ENCODE data around the gene TMEM98.

Gene TMEM98

GRCh38 chr17:32894245-32894644 is 33.7 kb upstream of the TMEM98 start:
- Histone ChIP-seq H3K4me3 (ENCODE audit: low read depth in 1 of 2, low read length in 2 of 2) (no peak overlapping the region), H3K36me3 (ENCODE audit: insufficient read depth, low read length) (no peaks in the 10 kb centered on the region), H3K4me2 (ENCODE audit: insufficient read depth, low read length) (no peak overlapping the region), H3K27ac (ENCODE audit: low read length) (no peak overlapping the region), H3K4me1 (ENCODE audit: insufficient read depth, low read length) (no peaks in the 10 kb centered on the region), H3K27me3 (ENCODE audit: insufficient read depth, low read length, poor library complexity) (peaks cover 6% of the 10 kb centered on the region), H4K20me1 (ENCODE audit: insufficient read depth, low read length) (no peaks in the 10 kb centered on the region), H3K9ac (ENCODE audit: low read depth, low read length) (no peak overlapping the region), H3K9me3 (ENCODE audit: insufficient read depth, low read length, severe bottlenecking) (no peaks in the 10 kb centered on the region), H2AFZ (ENCODE audit: low read depth, low read length) (no peak overlapping the region), H3K79me2 (ENCODE audit: insufficient read depth, low read length) (no peaks in the 10 kb centered on the region)
- DNase-seq (no peak), ATAC-seq (ENCODE audit: insufficient read depth, low read depth) (no peak)
- TF ChIP-seq EZH2 (IDR thresholded peaks at IDR 0.05; ENCODE audit: borderline replicate concordance, low read depth, low read length, severe bottlenecking): no peak
- TF ChIP-seq CTCF (IDR thresholded peaks at IDR 0.05; ENCODE audit: borderline replicate concordance, extremely low read depth, low read length, poor library complexity, severe bottlenecking): no peak

- no peaks in the 10 kb centered on the region for H3K9me3 ChIP-seq (ENCODE audit: insufficient read depth, low read length, severe bottlenecking)
- no peaks in the 10 kb centered on the region for H3K36me3 ChIP-seq (ENCODE audit: insufficient read depth, low read length)
- H3K4me3 ChIP-seq (ENCODE audit: low read depth in 1 of 2, low read length in 2 of 2): no peak overlapping the region
- no peak overlapping the region for H3K9ac ChIP-seq (ENCODE audit: low read depth, low read length)
- H3K27me3 ChIP-seq (ENCODE audit: insufficient read depth, low read length, poor library complexity): peaks cover 6% of the 10 kb centered on the region
- DNase-seq (no peak), ATAC-seq (ENCODE audit: insufficient read depth, low read depth) (no peak)
- no peak overlapping the region for H2AFZ ChIP-seq (ENCODE audit: low read depth, low read length)
- no peaks in the 10 kb centered on the region for H3K4me1 ChIP-seq (ENCODE audit: insufficient read depth, low read length)
- no peaks in the 10 kb centered on the region for H3K79me2 ChIP-seq (ENCODE audit: insufficient read depth, low read length)
- no peak overlapping the region for H3K27ac ChIP-seq (ENCODE audit: low read length)
- H3K4me2 ChIP-seq (ENCODE audit: insufficient read depth, low read length): no peak overlapping the region
- TF ChIP-seq CTCF (IDR thresholded peaks at IDR 0.05; ENCODE audit: borderline replicate concordance, extremely low read depth, low read length, poor library complexity, severe bottlenecking): no peak
- no peaks in the 10 kb centered on the region for H4K20me1 ChIP-seq (ENCODE audit: insufficient read depth, low read length)
Observed at GRCh38 chr17:32896647-32897258, 31.2 kb upstream of the TMEM98 start.

- no peak overlapping the region for H3K9ac ChIP-seq (ENCODE audit: low read depth, low read length)
- no peaks in the 10 kb centered on the region for H4K20me1 ChIP-seq (ENCODE audit: insufficient read depth, low read length)
- no peak overlapping the region for H3K4me2 ChIP-seq (ENCODE audit: insufficient read depth, low read length)
- H3K4me3 ChIP-seq (ENCODE audit: low read depth in 1 of 2, low read length in 2 of 2): no peak overlapping the region
- no peaks in the 10 kb centered on the region for H3K4me1 ChIP-seq (ENCODE audit: insufficient read depth, low read length)
- H3K27me3 ChIP-seq (ENCODE audit: insufficient read depth, low read length, poor library complexity): peaks cover under 1% of the 10 kb centered on the region
- H3K36me3 ChIP-seq (ENCODE audit: insufficient read depth, low read length): no peaks in the 10 kb centered on the region
- ATAC-seq (ENCODE audit: insufficient read depth, low read depth) (no peak), DNase-seq (no peak)
- no peaks in the 10 kb centered on the region for H3K9me3 ChIP-seq (ENCODE audit: insufficient read depth, low read length, severe bottlenecking)
- no peak for TF ChIP-seq CTCF (IDR thresholded peaks at IDR 0.05; ENCODE audit: borderline replicate concordance, extremely low read depth, low read length, poor library complexity, severe bottlenecking)
- no peak for TF ChIP-seq EZH2 (IDR thresholded peaks at IDR 0.05; ENCODE audit: borderline replicate concordance, low read depth, low read length, severe bottlenecking)
- no peak overlapping the region for H3K27ac ChIP-seq (ENCODE audit: low read length)
- no peaks in the 10 kb centered on the region for H3K79me2 ChIP-seq (ENCODE audit: insufficient read depth, low read length)
- no peak overlapping the region for H2AFZ ChIP-seq (ENCODE audit: low read depth, low read length)
Observed at GRCh38 chr17:32899236-32900013, 28.5 kb upstream of the TMEM98 start.

Data from DND-41 (cell line).